ENCODE data around the gene FOXP1.

Gene FOXP1

GRCh38 chr3:71092665-71093064, 490.9 kb downstream of the FOXP1 start:
- peaks cover 18% of the 10 kb centered on the region for H3K4me1 ChIP-seq (ENCODE audit: control insufficient read depth, insufficient read depth, low read length)
- H3K27me3 ChIP-seq (ENCODE audit: control insufficient read depth in 1 of 2, insufficient read depth in 2 of 2, low read length in 2 of 2): no peaks in the 10 kb centered on the region
- no peak overlapping the region for H3K9ac ChIP-seq (ENCODE audit: low read length in 2 of 2)
- peaks cover 0 to 2% of the 10 kb centered on the region in 2 donors for H3K36me3 ChIP-seq (ENCODE audit: control insufficient read depth in 2 of 2, insufficient read depth in 2 of 2, low read length in 2 of 2)
- H3K27ac ChIP-seq (ENCODE audit: low read length): no peak overlapping the region
- no peaks in the 10 kb centered on the region for H3K9me3 ChIP-seq (ENCODE audit: control insufficient read depth in 2 of 2, low read length in 2 of 2)
- H3K4me3 ChIP-seq (ENCODE audit: low read length in 2 of 2): no peak overlapping the region

GRCh38 chr3:71090207-71090606, 493.3 kb downstream of the FOXP1 start:
- peaks cover 0 to 2% of the 10 kb centered on the region in 2 donors for H3K36me3 ChIP-seq (ENCODE audit: control insufficient read depth in 2 of 2, insufficient read depth in 2 of 2, low read length in 2 of 2)
- no peak overlapping the region for H3K27ac ChIP-seq (ENCODE audit: low read length)
- H3K4me3 ChIP-seq (ENCODE audit: low read length in 2 of 2): no peak overlapping the region
- no peaks in the 10 kb centered on the region for H3K27me3 ChIP-seq (ENCODE audit: control insufficient read depth in 1 of 2, insufficient read depth in 2 of 2, low read length in 2 of 2)
- H3K4me1 ChIP-seq (ENCODE audit: control insufficient read depth, insufficient read depth, low read length): peaks cover 18% of the 10 kb centered on the region
- no peaks in the 10 kb centered on the region for H3K9me3 ChIP-seq (ENCODE audit: control insufficient read depth in 2 of 2, low read length in 2 of 2)
- H3K9ac ChIP-seq (ENCODE audit: low read length in 2 of 2): no peak overlapping the region

- Histone ChIP-seq H3K9me3 (ENCODE audit: control insufficient read depth in 2 of 2, low read length in 2 of 2) (no peaks in the 10 kb centered on the region), H3K27me3 (ENCODE audit: control insufficient read depth in 1 of 2, insufficient read depth in 2 of 2, low read length in 2 of 2) (no peaks in the 10 kb centered on the region), H3K27ac (ENCODE audit: low read length) (no peak overlapping the region), H3K4me3 (ENCODE audit: low read length in 2 of 2) (no peak overlapping the region), H3K4me1 (ENCODE audit: control insufficient read depth, insufficient read depth, low read length) (peaks cover 18% of the 10 kb centered on the region), H3K9ac (ENCODE audit: low read length in 2 of 2) (no peak overlapping the region), H3K36me3 (ENCODE audit: control insufficient read depth in 2 of 2, insufficient read depth in 2 of 2, low read length in 2 of 2) (no peaks in the 10 kb centered on the region)
Measured at GRCh38 chr3:71089271-71089847, 494.2 kb downstream of the FOXP1 start.

DNA sequence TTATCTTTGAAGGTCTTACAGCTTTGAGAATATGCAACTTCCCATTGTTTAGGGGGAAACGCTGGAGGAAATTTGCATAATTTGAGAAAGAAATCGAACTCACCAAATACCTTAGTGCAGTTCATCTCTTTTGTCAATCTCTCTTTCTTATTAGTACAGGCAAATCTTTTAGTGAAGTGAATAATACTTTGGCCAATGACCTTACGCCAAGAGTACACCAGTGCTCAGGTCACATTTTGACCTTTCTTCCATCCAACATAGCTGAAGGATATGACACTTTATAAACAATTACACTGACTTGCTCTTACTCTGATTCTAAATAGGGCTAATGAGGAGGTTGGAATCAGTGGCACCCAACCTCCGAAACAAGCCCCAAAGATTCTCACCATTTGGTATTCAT, 494.8 kb downstream of the FOXP1 start:
- Histone ChIP-seq H3K4me3 (ENCODE audit: low read length in 2 of 2) (no peak overlapping the region), H3K9me3 (ENCODE audit: control insufficient read depth in 2 of 2, low read length in 2 of 2) (no peaks in the 10 kb centered on the region), H3K4me1 (ENCODE audit: control insufficient read depth, insufficient read depth, low read length) (peaks cover 18% of the 10 kb centered on the region), H3K9ac (ENCODE audit: low read length in 2 of 2) (no peak overlapping the region), H3K27ac (ENCODE audit: low read length) (no peak overlapping the region), H3K36me3 (ENCODE audit: control insufficient read depth in 2 of 2, insufficient read depth in 2 of 2, low read length in 2 of 2) (no peaks in the 10 kb centered on the region), H3K27me3 (ENCODE audit: control insufficient read depth in 1 of 2, insufficient read depth in 2 of 2, low read length in 2 of 2) (no peaks in the 10 kb centered on the region)

DNA sequence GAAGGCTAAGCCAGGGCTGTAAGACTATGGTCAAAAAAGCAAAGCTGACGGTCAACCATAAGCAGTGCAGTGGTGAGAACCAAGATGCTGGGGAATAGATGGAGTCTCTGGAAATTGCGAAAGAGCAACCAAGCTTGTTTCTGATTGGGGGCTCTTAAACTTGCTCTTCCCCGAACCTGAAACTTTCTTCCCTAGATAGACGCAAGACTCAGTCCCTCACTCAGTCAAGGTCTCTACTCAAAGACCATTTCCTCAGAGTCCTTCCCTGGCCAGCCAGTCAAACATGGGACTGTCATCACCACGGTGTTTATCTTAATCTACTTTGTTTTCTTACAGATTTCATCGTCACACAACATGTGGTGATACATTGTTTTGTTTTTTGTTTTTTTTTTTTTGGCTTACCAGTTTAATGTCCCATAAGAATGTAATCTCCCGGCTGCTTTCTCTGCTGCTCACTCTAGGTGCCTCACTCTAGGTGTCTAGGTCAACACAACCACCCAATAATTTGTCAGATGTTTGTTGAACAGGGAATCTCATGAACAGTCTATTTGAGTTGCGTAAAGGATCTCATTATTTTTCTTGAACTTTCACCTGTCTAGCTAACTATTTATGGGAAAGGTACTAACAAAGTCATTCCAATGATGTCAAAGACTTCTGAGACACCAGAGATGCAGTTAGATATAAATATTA, 495.4 kb downstream of the FOXP1 start:
- no peaks in the 10 kb centered on the region for H3K36me3 ChIP-seq (ENCODE audit: control insufficient read depth in 2 of 2, insufficient read depth in 2 of 2, low read length in 2 of 2)
- peak overlapping the region; percentile 18 for H3K27ac ChIP-seq (ENCODE audit: low read length)
- no peak overlapping the region for H3K4me3 ChIP-seq (ENCODE audit: low read length in 2 of 2)
- no peaks in the 10 kb centered on the region for H3K27me3 ChIP-seq (ENCODE audit: control insufficient read depth in 1 of 2, insufficient read depth in 2 of 2, low read length in 2 of 2)
- no peaks in the 10 kb centered on the region for H3K9me3 ChIP-seq (ENCODE audit: control insufficient read depth in 2 of 2, low read length in 2 of 2)
- H3K9ac ChIP-seq (ENCODE audit: low read length in 2 of 2): no peak overlapping the region
- peaks cover 18% of the 10 kb centered on the region for H3K4me1 ChIP-seq (ENCODE audit: control insufficient read depth, insufficient read depth, low read length)

DNA sequence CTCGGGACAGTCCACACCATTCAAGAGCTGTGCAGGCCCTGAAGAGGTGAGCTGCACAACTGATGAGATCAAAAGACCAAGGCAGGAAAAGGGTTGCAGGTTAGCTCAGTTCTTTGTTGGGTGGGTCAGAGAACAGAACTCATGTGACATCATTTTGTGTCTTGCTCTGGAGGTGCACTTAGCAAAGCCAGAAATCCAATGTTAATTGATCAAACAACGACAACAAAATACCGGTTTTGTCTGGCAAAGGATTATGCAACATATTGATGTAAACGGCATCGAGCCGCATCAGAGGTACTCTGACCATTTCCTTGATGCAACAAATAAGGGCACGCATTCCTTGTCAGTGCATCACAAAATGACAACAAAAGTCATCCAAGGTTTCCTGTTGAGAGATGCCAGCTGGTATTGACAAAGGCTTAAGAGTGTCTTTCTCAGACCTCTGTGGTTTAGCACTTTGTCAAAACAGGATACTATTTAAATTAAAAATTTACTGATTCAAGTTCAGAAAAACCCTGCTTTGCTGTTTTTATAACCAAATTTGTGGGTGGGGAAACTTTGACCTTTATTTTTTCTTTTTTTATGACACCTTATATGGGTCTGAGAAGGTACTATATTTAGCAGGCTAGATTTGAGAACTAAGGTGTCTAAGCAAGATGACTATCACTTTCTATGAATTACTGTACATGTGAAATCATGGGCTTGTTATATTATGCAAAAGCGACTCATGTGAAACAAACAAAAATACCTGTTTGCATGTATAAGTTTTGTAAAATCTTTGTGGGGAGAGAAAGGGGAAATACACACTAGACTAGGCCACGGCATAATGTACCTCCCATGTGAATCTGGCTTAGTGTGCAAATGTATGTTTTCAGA, 496.1 kb downstream of the FOXP1 start:
- H3K9ac ChIP-seq (ENCODE audit: low read length in 2 of 2): no peak overlapping the region
- H3K27me3 ChIP-seq (ENCODE audit: control insufficient read depth in 1 of 2, insufficient read depth in 2 of 2, low read length in 2 of 2): no peaks in the 10 kb centered on the region
- peak overlapping the region; percentile 18 for H3K27ac ChIP-seq (ENCODE audit: low read length)
- H3K9me3 ChIP-seq (ENCODE audit: control insufficient read depth in 2 of 2, low read length in 2 of 2): no peaks in the 10 kb centered on the region
- H3K4me3 ChIP-seq (ENCODE audit: low read length in 2 of 2): no peak overlapping the region
- peaks cover 18% of the 10 kb centered on the region for H3K4me1 ChIP-seq (ENCODE audit: control insufficient read depth, insufficient read depth, low read length)
- no peaks in the 10 kb centered on the region for H3K36me3 ChIP-seq (ENCODE audit: control insufficient read depth in 2 of 2, insufficient read depth in 2 of 2, low read length in 2 of 2)

DNA sequence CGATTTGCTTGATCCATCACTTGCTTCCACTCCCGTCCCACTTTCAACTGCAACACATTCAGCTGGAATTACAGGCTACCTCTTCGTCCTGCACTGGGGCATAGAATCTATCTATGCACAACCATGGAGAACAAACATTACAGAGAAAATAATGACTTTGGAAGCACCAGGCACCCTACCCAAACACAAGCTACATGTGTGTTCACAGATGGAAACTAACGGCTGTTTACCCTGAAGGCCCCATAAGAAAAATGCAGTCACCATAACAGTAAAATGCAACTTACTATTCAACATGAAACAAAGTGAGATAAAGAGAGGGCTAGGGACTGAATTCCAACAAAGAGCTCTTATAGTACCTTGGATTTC, 496.8 kb downstream of the FOXP1 start:
- no peak overlapping the region for H3K9ac ChIP-seq (ENCODE audit: low read length in 2 of 2)
- no peak overlapping the region for H3K4me3 ChIP-seq (ENCODE audit: low read length in 2 of 2)
- peaks cover 18% of the 10 kb centered on the region for H3K4me1 ChIP-seq (ENCODE audit: control insufficient read depth, insufficient read depth, low read length)
- H3K27ac ChIP-seq (ENCODE audit: low read length): no peak overlapping the region
- no peaks in the 10 kb centered on the region for H3K36me3 ChIP-seq (ENCODE audit: control insufficient read depth in 2 of 2, insufficient read depth in 2 of 2, low read length in 2 of 2)
- H3K9me3 ChIP-seq (ENCODE audit: control insufficient read depth in 2 of 2, low read length in 2 of 2): no peaks in the 10 kb centered on the region
- no peaks in the 10 kb centered on the region for H3K27me3 ChIP-seq (ENCODE audit: control insufficient read depth in 1 of 2, insufficient read depth in 2 of 2, low read length in 2 of 2)

DNA sequence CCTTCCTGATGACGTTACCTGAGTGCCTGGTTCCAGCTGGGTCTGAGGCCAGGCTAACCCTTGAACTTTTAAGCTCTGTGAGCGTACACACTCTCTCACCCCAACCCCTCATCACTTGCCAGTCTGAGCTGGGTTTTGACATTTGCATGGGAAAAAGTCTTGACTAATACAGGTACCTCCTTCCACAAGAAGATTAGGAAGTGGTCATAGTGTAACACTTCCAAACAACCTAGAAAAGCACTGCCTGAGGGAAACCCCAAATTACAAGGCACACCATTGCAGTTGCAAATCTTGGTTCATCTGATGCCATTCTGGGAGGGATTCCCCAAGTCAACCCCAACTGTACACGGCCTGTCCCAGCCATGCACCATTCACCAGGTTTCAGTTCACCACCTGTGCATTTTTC, 499.8 kb downstream of the FOXP1 start:
- H3K4me1 ChIP-seq (ENCODE audit: control insufficient read depth, insufficient read depth, low read length): peaks cover 17% of the 10 kb centered on the region
- H3K36me3 ChIP-seq (ENCODE audit: control insufficient read depth in 2 of 2, insufficient read depth in 2 of 2, low read length in 2 of 2): no peaks in the 10 kb centered on the region
- H3K9ac ChIP-seq (ENCODE audit: low read length in 2 of 2): no peak overlapping the region
- H3K4me3 ChIP-seq (ENCODE audit: low read length in 2 of 2): no peak overlapping the region
- no peaks in the 10 kb centered on the region for H3K27me3 ChIP-seq (ENCODE audit: control insufficient read depth in 1 of 2, insufficient read depth in 2 of 2, low read length in 2 of 2)
- no peak overlapping the region for H3K27ac ChIP-seq (ENCODE audit: low read length)
- H3K9me3 ChIP-seq (ENCODE audit: control insufficient read depth in 2 of 2, low read length in 2 of 2): no peaks in the 10 kb centered on the region

GRCh38 chr3:71082833-71083232, 500.7 kb downstream of the FOXP1 start:
- Histone ChIP-seq H3K9me3 (ENCODE audit: control insufficient read depth in 2 of 2, low read length in 2 of 2) (no peaks in the 10 kb centered on the region), H3K27ac (ENCODE audit: low read length) (no peak overlapping the region), H3K4me3 (ENCODE audit: low read length in 2 of 2) (no peak overlapping the region), H3K4me1 (ENCODE audit: control insufficient read depth, insufficient read depth, low read length) (peaks cover 17% of the 10 kb centered on the region), H3K9ac (ENCODE audit: low read length in 2 of 2) (no peak overlapping the region), H3K36me3 (ENCODE audit: control insufficient read depth in 2 of 2, insufficient read depth in 2 of 2, low read length in 2 of 2) (no peaks in the 10 kb centered on the region), H3K27me3 (ENCODE audit: control insufficient read depth in 1 of 2, insufficient read depth in 2 of 2, low read length in 2 of 2) (no peaks in the 10 kb centered on the region)

DNA sequence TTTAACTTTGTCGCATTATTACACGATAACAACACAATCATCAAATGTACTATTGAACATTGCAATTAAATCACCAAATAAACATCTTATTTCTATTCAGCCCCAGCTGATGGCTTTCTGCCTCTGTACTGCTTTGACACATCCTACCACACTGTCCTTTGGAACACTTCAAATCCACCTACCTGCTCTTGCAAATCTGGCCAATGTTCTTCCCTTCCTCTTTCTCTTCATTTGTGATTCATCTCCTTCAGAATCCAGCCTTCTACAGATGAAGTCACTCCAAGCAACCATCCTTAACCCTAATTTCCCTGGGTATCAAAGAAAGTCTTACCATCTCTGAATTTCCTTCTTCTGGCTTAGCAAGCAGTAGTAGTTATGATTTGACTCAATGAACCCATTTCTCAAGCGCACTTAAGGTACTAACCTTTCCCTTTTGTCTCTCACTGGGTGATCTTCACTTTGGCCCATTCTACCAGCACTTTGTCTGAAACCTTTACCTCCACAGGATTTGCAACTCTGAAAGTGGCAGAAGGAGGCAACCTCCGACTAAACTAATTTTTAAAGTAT, 502.9 kb downstream of the FOXP1 start:
- Histone ChIP-seq H3K4me1 (ENCODE audit: control insufficient read depth, insufficient read depth, low read length) (peaks cover 20% of the 10 kb centered on the region), H3K27me3 (ENCODE audit: control insufficient read depth in 1 of 2, insufficient read depth in 2 of 2, low read length in 2 of 2) (no peaks in the 10 kb centered on the region), H3K36me3 (ENCODE audit: control insufficient read depth in 2 of 2, insufficient read depth in 2 of 2, low read length in 2 of 2) (no peaks in the 10 kb centered on the region), H3K27ac (ENCODE audit: low read length) (no peak overlapping the region), H3K4me3 (ENCODE audit: low read length in 2 of 2) (peak overlapping the region in 1 of 2 donors; percentile 7), H3K9ac (ENCODE audit: low read length in 2 of 2) (no peak overlapping the region), H3K9me3 (ENCODE audit: control insufficient read depth in 2 of 2, low read length in 2 of 2) (no peaks in the 10 kb centered on the region)

Measured in stomach smooth muscle (tissue), 2 donors.